Activated CD4-positive, alpha-beta T cell treated with anti-CD3 and anti-CD28 coated beads for 24 hours (primary cell): ENCODE measurements around the gene APMAP.

ENCODE experiments used
- DNase-seq, 2 donors: peaks; one replicate each; pipeline ENCODE4 v3.0.0-alpha.2; 2020; ENCODE audit warnings: low read depth in 2 of 2

APMAP gene

GRCh38 chr20:24987244-24987643 is 5.3 kb downstream of the APMAP start:
- DNase-seq, result peak in 1 of 2 donors; percentile 12

- DNase-seq, result no peak
Measured at GRCh38 chr20:24986436-24987015, 6.0 kb downstream of the APMAP start.

GRCh38 chr20:24985802-24986201 is 6.7 kb downstream of the APMAP start:
- no peak for DNase-seq

GRCh38 chr20:24984961-24985640 is 7.5 kb downstream of the APMAP start:
- no peak for DNase-seq

- no peak for DNase-seq
Measured at GRCh38 chr20:24983896-24984295, 8.7 kb downstream of the APMAP start.

GRCh38 chr20:24981790-24982189 is 10.8 kb downstream of the APMAP start:
- no peak for DNase-seq

GRCh38 chr20:24981282-24981681 is 11.3 kb downstream of the APMAP start:
- no peak for DNase-seq

GRCh38 chr20:24980291-24981053 is 12.1 kb downstream of the APMAP start:
- no peak for DNase-seq

- no peak for DNase-seq
Measured at GRCh38 chr20:24979036-24979960, 13.3 kb downstream of the APMAP start.

- DNase-seq, result no peak
Measured at GRCh38 chr20:24978513-24978912, 14.0 kb downstream of the APMAP start.

GRCh38 chr20:24977797-24978196 is 14.8 kb downstream of the APMAP start:
- no peak for DNase-seq

GRCh38 chr20:24977336-24977735 is 15.2 kb downstream of the APMAP start:
- no peak for DNase-seq

GRCh38 chr20:24972341-24972740 is 20.2 kb downstream of the APMAP start:
- DNase-seq, result no peak

GRCh38 chr20:24971376-24972101 is 21.0 kb downstream of the APMAP start:
- DNase-seq, result no peak

GRCh38 chr20:24970754-24971153 is 21.8 kb downstream of the APMAP start:
- DNase-seq, result no peak

- DNase-seq, result no peak
Measured at GRCh38 chr20:24970030-24970553, 22.5 kb downstream of the APMAP start.

GRCh38 chr20:24969186-24970029 is 23.1 kb downstream of the APMAP start:
- DNase-seq, result no peak

- no peak for DNase-seq
Measured at GRCh38 chr20:24968278-24968800, 24.2 kb downstream of the APMAP start.

- no peak for DNase-seq
Measured at GRCh38 chr20:24966317-24967012, 26.1 kb downstream of the APMAP start.
